GM13977 (cell line): ENCODE results near the gene PAX3.

Experiments
- DNase-seq: peaks from one replicate; pipeline ENCODE4 v3.0.0; 2012; ENCODE audit warnings: low spot score
- CTCF ChIP-seq: IDR thresholded peaks from 2 replicates; pipeline ENCODE4 v1.5.1; 2012; ENCODE audit warnings: mild to moderate bottlenecking, control low read depth; ENCODE audit not compliant: insufficient read depth; ENCODE audit errors: extremely low read depth, missing control alignments
- in situ Hi-C: fragments of 300-500 bp; cut with MboI; formaldehyde crosslinking; loops from one replicate; pipeline ENCODE4 v1.12.0; 2022; ENCODE audit warnings: low sequenced_read_pairs, low pct_unique_long_range_greater_than_20kb, mixed read lengths, inconsistent platforms; ENCODE audit not compliant: unreplicated experiment

The PAX3 gene

GRCh38 chr2:222333397-222333796 lies 34.6 kb upstream of the PAX3 start:
- TF ChIP-seq CTCF, result no peak
- DNase-seq, result no peak
- in situ Hi-C loops, result no loop called here

GRCh38 chr2:222332116-222332515 lies 33.3 kb upstream of the PAX3 start:
- no peak for DNase-seq

GRCh38 chr2:222330910-222331309 lies 32.1 kb upstream of the PAX3 start:
- in situ Hi-C loops, result no loop called here
- DNase-seq, result no peak
- no peak for TF ChIP-seq CTCF

More at GRCh38 chr2:222332116-222332515, 33.3 kb upstream of the PAX3 start:
- in situ Hi-C loops, result no loop called here
- TF ChIP-seq CTCF, result no peak

- DNase-seq, result peak; percentile 38
- no peak for TF ChIP-seq CTCF
- in situ Hi-C loops, result loop anchor here (10.0 kb wide), 1 partner anchor 233 kb away; no protein-coding TSS in a partner anchor
Measured at GRCh38 chr2:222322236-222322635, 23.4 kb upstream of the PAX3 start.

- in situ Hi-C loops, result loop anchor here (10.0 kb wide), 1 partner anchor 234 kb away; no protein-coding TSS in a partner anchor
- no peak for TF ChIP-seq CTCF
- peak; percentile 46 for DNase-seq
Measured at GRCh38 chr2:222320436-222321395, 21.9 kb upstream of the PAX3 start.

GRCh38 chr2:222319586-222320435 lies 21.0 kb upstream of the PAX3 start:
- TF ChIP-seq CTCF, result peak; percentile 36
- in situ Hi-C loops, result loop anchor here (10.0 kb wide), 1 partner anchor 235 kb away; no protein-coding TSS in a partner anchor
- DNase-seq, result peak; percentile 81
